ENCODE measurements around the gene FBXW12. TPM values are rescaled to one million over a fixed set of nuclear protein-coding genes. Genes with fewer than 3 reads are reported as not detected.

FBXW12 gene
- polyA plus RNA-seq, 1 experiment = not detected

GRCh38 chr3:48387634-48388033, 15.6 kb downstream of the FBXW12 start:
- TF ChIP-seq, protein P1, sequence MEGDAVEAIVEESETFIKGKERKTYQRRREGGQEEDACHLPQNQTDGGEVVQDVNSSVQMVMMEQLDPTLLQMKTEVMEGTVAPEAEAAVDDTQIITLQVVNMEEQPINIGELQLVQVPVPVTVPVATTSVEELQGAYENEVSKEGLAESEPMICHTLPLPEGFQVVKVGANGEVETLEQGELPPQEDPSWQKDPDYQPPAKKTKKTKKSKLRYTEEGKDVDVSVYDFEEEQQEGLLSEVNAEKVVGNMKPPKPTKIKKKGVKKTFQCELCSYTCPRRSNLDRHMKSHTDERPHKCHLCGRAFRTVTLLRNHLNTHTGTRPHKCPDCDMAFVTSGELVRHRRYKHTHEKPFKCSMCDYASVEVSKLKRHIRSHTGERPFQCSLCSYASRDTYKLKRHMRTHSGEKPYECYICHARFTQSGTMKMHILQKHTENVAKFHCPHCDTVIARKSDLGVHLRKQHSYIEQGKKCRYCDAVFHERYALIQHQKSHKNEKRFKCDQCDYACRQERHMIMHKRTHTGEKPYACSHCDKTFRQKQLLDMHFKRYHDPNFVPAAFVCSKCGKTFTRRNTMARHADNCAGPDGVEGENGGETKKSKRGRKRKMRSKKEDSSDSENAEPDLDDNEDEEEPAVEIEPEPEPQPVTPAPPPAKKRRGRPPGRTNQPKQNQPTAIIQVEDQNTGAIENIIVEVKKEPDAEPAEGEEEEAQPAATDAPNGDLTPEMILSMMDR (IDR thresholded peaks at IDR 0.05; ENCODE audit: low read depth, low read length) = no peak
- ChIA-PET CTCF (interaction anchor here (0.6 to 3.4 kb wide), 3 partner anchors 13 to 600 kb away, joined by 3 to 17 read pairs (median 12); no protein-coding TSS in a partner anchor), POLR2A (no interaction called here)
- Histone ChIP-seq H3K27me3 (ENCODE audit: control insufficient read depth, insufficient read depth, low read length) (peaks cover 26% of the 10 kb centered on the region), H3K4me3 (ENCODE audit: low read depth, low read length) (no peak overlapping the region), H3K27ac (ENCODE audit: low read depth, low read length) (no peak overlapping the region), H3K9me3 (ENCODE audit: control insufficient read depth, insufficient read depth, low read length) (no peaks in the 10 kb centered on the region)
- DNase-seq (ENCODE audit: low read depth, low spot score) = no peak

- ChIA-PET POLR2A (no interaction called here), CTCF (interaction anchor here (3.4 kb wide), 1 partner anchor 12 kb away, joined by 17 read pairs; no protein-coding TSS in a partner anchor)
- H3K9me3 ChIP-seq (ENCODE audit: control insufficient read depth, insufficient read depth, low read length) = no peaks in the 10 kb centered on the region
- TF ChIP-seq, protein P1 (IDR thresholded peaks at IDR 0.05; ENCODE audit: low read depth, low read length) = no peak
- H3K27me3 ChIP-seq (ENCODE audit: control insufficient read depth, insufficient read depth, low read length) = peaks cover 26% of the 10 kb centered on the region
- no peak for DNase-seq (ENCODE audit: low read depth, low spot score)
- no peak overlapping the region for H3K27ac ChIP-seq (ENCODE audit: low read depth, low read length)
- no peak overlapping the region for H3K4me3 ChIP-seq (ENCODE audit: low read depth, low read length)
Observed at GRCh38 chr3:48388966-48389365, 16.9 kb downstream of the FBXW12 start.

DNA sequence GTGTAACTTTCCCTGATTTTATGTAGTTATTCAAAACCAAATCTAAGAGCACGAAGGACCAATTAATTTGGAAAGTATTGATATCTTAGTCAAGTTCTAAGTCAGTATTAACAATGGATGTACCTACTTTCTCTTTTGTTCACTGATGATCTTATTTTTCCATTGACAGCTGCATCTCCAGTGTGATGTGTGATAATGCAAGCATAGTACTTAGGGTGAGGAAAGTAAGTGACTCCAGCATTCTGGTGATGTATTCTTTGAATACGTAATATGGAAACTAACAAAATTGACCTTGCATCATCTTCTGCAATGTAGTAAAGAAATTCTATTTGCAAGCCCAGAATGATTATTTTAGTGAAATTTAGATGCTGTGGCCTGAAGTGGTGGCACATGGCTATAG, 22.4 kb downstream of the FBXW12 start:
- no peak for DNase-seq (ENCODE audit: low read depth, low spot score)
- peaks cover 10% of the 10 kb centered on the region for H3K27me3 ChIP-seq (ENCODE audit: control insufficient read depth, insufficient read depth, low read length)
- no peaks in the 10 kb centered on the region for H3K9me3 ChIP-seq (ENCODE audit: control insufficient read depth, insufficient read depth, low read length)
- CTCF ChIA-PET = interaction anchor here (2.2 kb wide), 1 partner anchor 42 kb away, joined by 8 read pairs; no protein-coding TSS in a partner anchor
- POLR2A ChIA-PET = no interaction called here
- H3K4me3 ChIP-seq (ENCODE audit: low read depth, low read length) = no peak overlapping the region
- TF ChIP-seq, protein P1 (IDR thresholded peaks at IDR 0.05; ENCODE audit: low read depth, low read length) = no peak
- H3K27ac ChIP-seq (ENCODE audit: low read depth, low read length) = no peak overlapping the region

DNA sequence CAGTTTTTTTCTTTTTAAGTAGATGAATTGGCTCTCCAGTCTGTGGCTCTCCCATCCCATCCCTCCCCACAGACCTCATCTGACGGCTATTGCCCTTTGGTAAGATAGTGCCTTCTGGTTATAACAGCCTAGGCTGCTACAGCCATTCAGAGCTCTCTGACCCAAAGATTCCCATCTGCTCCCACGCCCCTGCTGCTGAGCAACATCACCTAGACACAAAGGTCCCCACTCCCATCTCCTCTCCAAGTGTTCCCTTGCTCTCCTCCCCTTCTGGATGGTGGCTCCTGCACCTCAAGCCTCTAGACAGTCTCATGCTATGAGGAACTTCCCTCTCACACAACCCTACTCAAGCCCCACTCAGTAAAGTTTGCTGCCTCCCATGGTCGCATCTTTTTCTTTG, 23.7 kb downstream of the FBXW12 start:
- Histone ChIP-seq H3K27ac (ENCODE audit: low read depth, low read length) (no peak overlapping the region), H3K9me3 (ENCODE audit: control insufficient read depth, insufficient read depth, low read length) (no peaks in the 10 kb centered on the region), H3K27me3 (ENCODE audit: control insufficient read depth, insufficient read depth, low read length) (peaks cover 10% of the 10 kb centered on the region), H3K4me3 (ENCODE audit: low read depth, low read length) (no peak overlapping the region)
- CTCF ChIA-PET = interaction anchor here (2.2 kb wide), 1 partner anchor 41 kb away, joined by 9 read pairs; no protein-coding TSS in a partner anchor
- TF ChIP-seq, protein P1 (IDR thresholded peaks at IDR 0.05; ENCODE audit: low read depth, low read length) = no peak
- no peak for DNase-seq (ENCODE audit: low read depth, low spot score)
- POLR2A ChIA-PET = no interaction called here

DNA sequence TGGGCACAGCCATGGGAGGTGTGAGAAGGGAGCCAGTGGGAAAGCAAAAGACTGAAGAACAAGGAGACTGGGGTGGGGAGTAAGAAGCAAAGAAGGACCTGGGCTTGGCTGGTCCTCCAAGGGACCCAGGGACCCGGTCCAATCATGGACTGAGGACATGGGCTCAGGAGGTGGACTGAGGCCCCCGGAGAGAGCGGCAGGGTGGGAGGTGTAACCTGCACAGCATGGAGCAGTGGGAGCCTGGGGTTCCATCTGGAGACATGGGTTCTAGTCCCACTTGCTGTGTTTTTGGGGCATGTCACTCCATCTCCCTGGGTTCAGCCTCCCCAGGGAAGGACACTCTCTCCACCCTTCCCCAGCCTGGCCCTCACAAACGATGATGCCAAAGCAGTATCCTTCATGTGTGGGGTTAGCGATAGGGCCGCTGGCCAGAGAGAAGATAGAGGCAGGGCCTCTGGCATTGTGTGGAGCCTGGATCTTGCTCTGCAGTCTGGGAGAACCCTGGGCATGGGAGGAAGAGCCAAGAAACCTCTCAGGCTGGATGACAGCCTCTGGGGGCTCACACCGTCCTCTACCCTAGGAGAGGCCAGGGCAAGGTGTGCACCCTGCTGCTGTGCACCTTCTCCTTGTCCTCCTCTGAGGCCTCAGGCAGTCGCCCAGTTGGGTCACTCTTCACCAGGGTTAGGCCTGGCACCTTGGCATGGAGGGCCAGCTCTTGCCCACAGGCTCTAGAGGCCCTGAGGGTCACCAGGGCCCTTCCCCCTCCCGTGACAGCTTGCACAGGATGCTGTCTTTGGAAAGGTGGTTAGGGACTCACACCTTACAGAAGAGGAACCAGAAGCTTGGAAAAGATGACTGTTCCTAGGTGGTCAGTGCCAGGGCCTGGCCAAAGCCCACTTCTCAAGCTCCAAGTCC, 26.0 kb downstream of the FBXW12 start:
- ChIA-PET POLR2A (no interaction called here), CTCF (interaction anchor here (7.6 kb wide), 1 partner anchor 36 kb away, joined by 402 read pairs; the partner anchor contains the start of genes CCDC51, PLXNB1 and TMA7)

More for the DNA sequence above, 26.0 kb downstream of the FBXW12 start:
- Histone ChIP-seq H3K4me3 (ENCODE audit: low read depth, low read length) (no peak overlapping the region), H3K9me3 (ENCODE audit: control insufficient read depth, insufficient read depth, low read length) (no peaks in the 10 kb centered on the region), H3K27me3 (ENCODE audit: control insufficient read depth, insufficient read depth, low read length) (peaks cover 7% of the 10 kb centered on the region), H3K27ac (ENCODE audit: low read depth, low read length) (no peak overlapping the region)
- DNase-seq (ENCODE audit: low read depth, low spot score) = no peak
- TF ChIP-seq, protein P1 (IDR thresholded peaks at IDR 0.05; ENCODE audit: low read depth, low read length) = no peak

Measured in AG04450 (cell line).